ENCODE results near the gene KANSL1. TPM values are rescaled to one million over a fixed set of nuclear protein-coding genes. Genes with fewer than 3 reads are reported as not detected.
"Not testable (repeated sequence)": the region's sequence is repeated elsewhere in the genome, so short reads cannot be mapped to it uniquely, and the experiment has no call there.

Gene KANSL1
- total RNA-seq, 1 experiment from 2014 or later = 83.0 TPM

DNA sequence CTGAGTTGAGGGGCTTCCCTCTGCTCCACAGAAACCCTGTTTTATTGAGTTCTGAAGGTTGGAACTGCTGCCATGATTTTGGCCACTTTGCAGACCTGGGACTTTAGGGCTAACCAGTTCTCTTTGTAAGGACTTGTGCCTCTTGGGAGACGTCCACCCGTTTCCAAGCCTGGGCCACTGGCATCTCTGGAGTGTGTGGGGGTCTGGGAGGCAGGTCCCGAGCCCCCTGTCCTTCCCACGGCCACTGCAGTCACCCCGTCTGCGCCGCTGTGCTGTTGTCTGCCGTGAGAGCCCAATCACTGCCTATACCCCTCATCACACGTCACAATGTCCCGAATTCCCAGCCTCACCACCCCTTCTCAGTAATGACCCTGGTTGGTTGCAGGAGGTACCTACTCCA is 168.2 kb downstream of the KANSL1 start:
- CTCF ChIA-PET = no interaction called here
- H3K9me3 ChIP-seq = no peaks in the 10 kb centered on the region

DNA sequence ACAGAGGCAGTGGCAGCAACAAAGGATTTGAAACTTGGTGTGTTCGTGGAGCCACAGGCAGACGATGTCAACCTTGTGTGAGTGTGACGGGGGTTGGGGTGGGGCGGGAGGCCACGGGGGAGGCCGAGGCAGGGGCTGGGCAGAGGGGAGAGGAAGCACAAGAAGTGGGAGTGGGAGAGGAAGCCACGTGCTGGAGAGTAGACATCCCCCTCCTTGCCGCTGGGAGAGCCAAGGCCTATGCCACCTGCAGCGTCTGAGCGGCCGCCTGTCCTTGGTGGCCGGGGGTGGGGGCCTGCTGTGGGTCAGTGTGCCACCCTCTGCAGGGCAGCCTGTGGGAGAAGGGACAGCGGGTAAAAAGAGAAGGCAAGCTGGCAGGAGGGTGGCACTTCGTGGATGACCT is 168.6 kb downstream of the KANSL1 start:
- Histone ChIP-seq H3K4me1 (no peaks in the 10 kb centered on the region), H3K36me3 (ENCODE audit: control insufficient read depth, insufficient read depth, low read length) (no peaks in the 10 kb centered on the region; the same call in 1 of the 2 replicates), H3K9me3 (no peaks in the 10 kb centered on the region), H3K4me3 (ENCODE audit: low read depth, low read length) (no peak overlapping the region), H3K27me3 (replicated peaks; ENCODE audit: control insufficient read depth, insufficient read depth, low read length) (no peaks in the 10 kb centered on the region)
- Mint-ChIP-seq H3K4me1 (ENCODE audit: low read depth, unreplicated experiment) (no peaks in the 10 kb centered on the region), H3K4me3 (ENCODE audit: unreplicated experiment) (no peak overlapping the region), H3K27ac (ENCODE audit: unreplicated experiment) (peak overlapping the region; percentile 20), H3K36me3 (ENCODE audit: insufficient read depth, unreplicated experiment) (peaks cover 70% of the 10 kb centered on the region), H3K27me3 (ENCODE audit: insufficient read depth, unreplicated experiment) (no peaks in the 10 kb centered on the region), H3K9me3 (ENCODE audit: unreplicated experiment) (no peaks in the 10 kb centered on the region)
- no peak for DNase-seq
- intact Hi-C loops (cut with micrococcal nuclease; ENCODE audit: unreplicated experiment) = no loop called here
- no TSS peak for BruUV-seq (replicated peaks)
- TF ChIP-seq, protein P1, sequence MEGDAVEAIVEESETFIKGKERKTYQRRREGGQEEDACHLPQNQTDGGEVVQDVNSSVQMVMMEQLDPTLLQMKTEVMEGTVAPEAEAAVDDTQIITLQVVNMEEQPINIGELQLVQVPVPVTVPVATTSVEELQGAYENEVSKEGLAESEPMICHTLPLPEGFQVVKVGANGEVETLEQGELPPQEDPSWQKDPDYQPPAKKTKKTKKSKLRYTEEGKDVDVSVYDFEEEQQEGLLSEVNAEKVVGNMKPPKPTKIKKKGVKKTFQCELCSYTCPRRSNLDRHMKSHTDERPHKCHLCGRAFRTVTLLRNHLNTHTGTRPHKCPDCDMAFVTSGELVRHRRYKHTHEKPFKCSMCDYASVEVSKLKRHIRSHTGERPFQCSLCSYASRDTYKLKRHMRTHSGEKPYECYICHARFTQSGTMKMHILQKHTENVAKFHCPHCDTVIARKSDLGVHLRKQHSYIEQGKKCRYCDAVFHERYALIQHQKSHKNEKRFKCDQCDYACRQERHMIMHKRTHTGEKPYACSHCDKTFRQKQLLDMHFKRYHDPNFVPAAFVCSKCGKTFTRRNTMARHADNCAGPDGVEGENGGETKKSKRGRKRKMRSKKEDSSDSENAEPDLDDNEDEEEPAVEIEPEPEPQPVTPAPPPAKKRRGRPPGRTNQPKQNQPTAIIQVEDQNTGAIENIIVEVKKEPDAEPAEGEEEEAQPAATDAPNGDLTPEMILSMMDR (IDR thresholded peaks at IDR 0.05; ENCODE audit: insufficient read depth in 1 of 2, low read depth in 1 of 2, low read length in 1 of 2, severe bottlenecking in 1 of 2, unreplicated experiment in 1 of 2) = no peak
- POLR2A ChIA-PET = no interaction called here
- CTCF ChIA-PET = no interaction called here

More for the DNA sequence above, 168.2 kb downstream of the KANSL1 start:
- H3K27me3 Mint-ChIP-seq (ENCODE audit: insufficient read depth, unreplicated experiment) = no peaks in the 10 kb centered on the region
- H3K36me3 Mint-ChIP-seq (ENCODE audit: insufficient read depth, unreplicated experiment) = peaks cover 74% of the 10 kb centered on the region
- TF ChIP-seq, protein P1 (IDR thresholded peaks at IDR 0.05; ENCODE audit: insufficient read depth in 1 of 2, low read depth in 1 of 2, low read length in 1 of 2, severe bottlenecking in 1 of 2, unreplicated experiment in 1 of 2) = no peak
- H3K4me1 ChIP-seq = no peaks in the 10 kb centered on the region
- H3K27ac Mint-ChIP-seq (ENCODE audit: unreplicated experiment) = peak overlapping the region; percentile 20
- no peaks in the 10 kb centered on the region for H3K4me1 Mint-ChIP-seq (ENCODE audit: low read depth, unreplicated experiment)
- no peak overlapping the region for H3K4me3 ChIP-seq (ENCODE audit: low read depth, low read length)
- no peaks in the 10 kb centered on the region for H3K9me3 Mint-ChIP-seq (ENCODE audit: unreplicated experiment)
- intact Hi-C loops (cut with micrococcal nuclease; ENCODE audit: unreplicated experiment) = no loop called here
- BruUV-seq (replicated peaks) = no TSS peak
- H3K4me3 Mint-ChIP-seq (ENCODE audit: unreplicated experiment) = no peak overlapping the region
- H3K36me3 ChIP-seq (ENCODE audit: control insufficient read depth, insufficient read depth, low read length) = no peaks in the 10 kb centered on the region; the same call in 1 of the 2 replicates
- H3K27me3 ChIP-seq (replicated peaks; ENCODE audit: control insufficient read depth, insufficient read depth, low read length) = no peaks in the 10 kb centered on the region
- POLR2A ChIA-PET = no interaction called here
- no peak for DNase-seq

GRCh38 chr17:46023783-46024388 is 169.3 kb downstream of the KANSL1 start:
- H3K36me3 Mint-ChIP-seq (ENCODE audit: insufficient read depth, unreplicated experiment) = peaks cover 63% of the 10 kb centered on the region
- no peaks in the 10 kb centered on the region for H3K4me1 Mint-ChIP-seq (ENCODE audit: low read depth, unreplicated experiment)
- no peaks in the 10 kb centered on the region for H3K9me3 ChIP-seq
- no peaks in the 10 kb centered on the region; the same call in 1 of the 2 replicates for H3K36me3 ChIP-seq (ENCODE audit: control insufficient read depth, insufficient read depth, low read length)
- H3K4me3 Mint-ChIP-seq (ENCODE audit: unreplicated experiment) = no peak overlapping the region
- H3K27me3 ChIP-seq (replicated peaks; ENCODE audit: control insufficient read depth, insufficient read depth, low read length) = no peaks in the 10 kb centered on the region
- ChIA-PET POLR2A (interaction anchor here (0.6 kb wide), 1 partner anchor 652 kb away, joined by 3 read pairs; no protein-coding TSS in a partner anchor), CTCF (no interaction called here)
- TF ChIP-seq, protein P1 (IDR thresholded peaks at IDR 0.05; ENCODE audit: insufficient read depth in 1 of 2, low read depth in 1 of 2, low read length in 1 of 2, severe bottlenecking in 1 of 2, unreplicated experiment in 1 of 2) = no peak
- H3K9me3 Mint-ChIP-seq (ENCODE audit: unreplicated experiment) = no peaks in the 10 kb centered on the region
- BruUV-seq (replicated peaks) = no TSS peak
- no peak overlapping the region for H3K4me3 ChIP-seq (ENCODE audit: low read depth, low read length)
- H3K27me3 Mint-ChIP-seq (ENCODE audit: insufficient read depth, unreplicated experiment) = no peaks in the 10 kb centered on the region
- no peak overlapping the region for H3K27ac Mint-ChIP-seq (ENCODE audit: unreplicated experiment)
- intact Hi-C loops (cut with micrococcal nuclease; ENCODE audit: unreplicated experiment) = no loop called here
- no peak for DNase-seq
- H3K4me1 ChIP-seq = no peaks in the 10 kb centered on the region

- H3K9me3 Mint-ChIP-seq (ENCODE audit: unreplicated experiment); H3K9me3 ChIP-seq; BruUV-seq (replicated peaks); H3K36me3 ChIP-seq (ENCODE audit: control insufficient read depth, insufficient read depth, low read length); H3K4me1 Mint-ChIP-seq (ENCODE audit: low read depth, unreplicated experiment); CTCF ChIA-PET; H3K4me3 ChIP-seq (ENCODE audit: low read depth, low read length); POLR2A ChIA-PET; H3K4me3 Mint-ChIP-seq (ENCODE audit: unreplicated experiment); H3K4me1 ChIP-seq; H3K27ac Mint-ChIP-seq (ENCODE audit: unreplicated experiment); DNase-seq; H3K27me3 ChIP-seq (replicated peaks; ENCODE audit: control insufficient read depth, insufficient read depth, low read length); intact Hi-C loops (cut with micrococcal nuclease; ENCODE audit: unreplicated experiment); H3K27me3 Mint-ChIP-seq (ENCODE audit: insufficient read depth, unreplicated experiment): not testable (repeated sequence)
- peaks cover 58% of the 10 kb centered on the region for H3K36me3 Mint-ChIP-seq (ENCODE audit: insufficient read depth, unreplicated experiment)
These were observed 169.9 kb downstream of the KANSL1 start for GRCh38 chr17:46023366-46023765.
